Tibial nerve (tissue), 4 donors: ENCODE measurements around the gene SLC38A11. TPM values are rescaled to one million over a fixed set of nuclear protein-coding genes. Genes with fewer than 3 reads are reported as not detected.

Experiments used
- DNase-seq, 2 donors: peaks; one replicate each; pipeline ENCODE4 v3.0.0-alpha.2; 2019; ENCODE audit warnings: low spot score in 2 of 2
- H3K27ac ChIP-seq, 4 donors: fragments of 200-600 bp; sonication (generic) in 3 of 4; one replicate each; pipeline ENCODE4 v1.5.1; 2017 to 2019; ENCODE audit warnings: mild to moderate bottlenecking in 1 of 4
- H3K27me3 ChIP-seq, 2 donors: fragments of 200-600 bp; sonication (generic) in 1 of 2; one replicate each; pipeline versions ENCODE4 v1.5.1 to v1.6.0; 2017 to 2019
- H3K36me3 ChIP-seq, 3 donors: fragments of 200-600 bp; sonication (generic); one replicate each; pipeline ENCODE4 v1.5.1; 2018 to 2019
- H3K4me1 ChIP-seq, 4 donors: fragments of 200-600 bp; sonication (generic) in 3 of 4; one replicate each; pipeline ENCODE4 v1.5.1; 2017 to 2019
- H3K4me3 ChIP-seq, 4 donors: fragments of 200-600 bp; sonication (generic) in 3 of 4; one replicate each; pipeline ENCODE4 v1.5.1; 2017 to 2019; ENCODE audit warnings: mild to moderate bottlenecking in 1 of 4, moderate library complexity in 1 of 4
- H3K9me3 ChIP-seq, 4 donors: fragments of 200-600 bp; sonication (generic) in 3 of 4; one replicate each; pipeline ENCODE4 v1.5.1; 2017 to 2019
- CTCF ChIP-seq, 5 experiments: fragments of 200-600 bp in 3 of 5; fragments of 450-650 bp in 2 of 5; sonication (generic) in 3 of 5; IDR thresholded peaks; one replicate each; pipeline ENCODE4 v1.5.1; 2016 to 2019; ENCODE audit warnings: antibody characterized with exemption in 5 of 5, mild to moderate bottlenecking in 3 of 5, moderate library complexity in 2 of 5
- EP300 ChIP-seq, 2 donors: sonication (generic); formaldehyde crosslinking; IDR thresholded peaks; one replicate each; pipeline ENCODE4 v1.6.1; 2017; ENCODE audit warnings: antibody characterized with exemption in 2 of 2, mild to moderate bottlenecking in 1 of 2
- POLR2A ChIP-seq, 2 donors: fragments of 450-650 bp; IDR thresholded peaks; one replicate each; pipeline ENCODE4 v1.6.1; 2017; ENCODE audit warnings: antibody characterized with exemption in 2 of 2, mild to moderate bottlenecking in 2 of 2, moderate library complexity in 2 of 2
- WGBS, 2 donors: methylation state at CpG; one replicate each; pipeline ENCODE4 v1.1.5; 2018; 5-methylcytosine and 5-hydroxymethylcytosine counted together
- total RNA-seq, 4 donors: library from RNA; depleted of rRNA; stranded (reverse); fragments of >200 nt; gene quantifications; one replicate each; pipeline ENCODE4 v1.1.0, GENCODE V29; 2016

Gene SLC38A11
- total RNA-seq, 4 donors from 2014 or later = 1.5 to 4.3 (median 4.2) TPM; not detected in 1

- no peak for TF ChIP-seq EP300 (IDR thresholded peaks at IDR 0.05)
- no peak overlapping the region for H3K27ac ChIP-seq
Measured at GRCh38 chr2:164943289-164943688, 12.0 kb downstream of the SLC38A11 start.

GRCh38 chr2:164937864-164938401 lies 17.4 kb downstream of the SLC38A11 start:
- H3K4me1 ChIP-seq = no peaks in the 10 kb centered on the region
- WGBS, 2 donors = 54 to 78% methylated on average over 3 of the region's 3 CpGs
- H3K27ac ChIP-seq = no peak overlapping the region
- H3K36me3 ChIP-seq = no peaks in the 10 kb centered on the region
- no peaks in the 10 kb centered on the region for H3K27me3 ChIP-seq
- no peak for TF ChIP-seq EP300 (IDR thresholded peaks at IDR 0.05)
- TF ChIP-seq CTCF (IDR thresholded peaks at IDR 0.05) = no peak
- no peak for TF ChIP-seq POLR2A (IDR thresholded peaks at IDR 0.05)
- H3K9me3 ChIP-seq = no peaks in the 10 kb centered on the region
- DNase-seq = no peak
- H3K4me3 ChIP-seq = no peak overlapping the region

More at GRCh38 chr2:164943289-164943688, 12.0 kb downstream of the SLC38A11 start:
- H3K4me1 ChIP-seq = no peaks in the 10 kb centered on the region
- no peaks in the 10 kb centered on the region for H3K9me3 ChIP-seq
- no peak overlapping the region for H3K4me3 ChIP-seq
- WGBS, 2 donors = 67 to 76% methylated on average over 1 of the region's 1 CpG
- H3K27me3 ChIP-seq = no peaks in the 10 kb centered on the region
- H3K36me3 ChIP-seq = no peaks in the 10 kb centered on the region
- no peak for DNase-seq

GRCh38 chr2:164935118-164936101 lies 19.9 kb downstream of the SLC38A11 start:
- no peak for DNase-seq
- Histone ChIP-seq H3K4me1 (no peaks in the 10 kb centered on the region), H3K36me3 (no peaks in the 10 kb centered on the region), H3K9me3 (no peaks in the 10 kb centered on the region), H3K27me3 (no peaks in the 10 kb centered on the region), H3K27ac (no peak overlapping the region), H3K4me3 (no peak overlapping the region)
- no peak for TF ChIP-seq CTCF (IDR thresholded peaks at IDR 0.05)
- no peak for TF ChIP-seq POLR2A (IDR thresholded peaks at IDR 0.05)
- no peak for TF ChIP-seq EP300 (IDR thresholded peaks at IDR 0.05)
- WGBS, 2 donors = 70 to 77% methylated on average over 5 of the region's 5 CpGs

GRCh38 chr2:164934401-164935117 lies 20.8 kb downstream of the SLC38A11 start:
- Histone ChIP-seq H3K27me3 (no peaks in the 10 kb centered on the region), H3K4me3 (no peak overlapping the region), H3K4me1 (no peaks in the 10 kb centered on the region), H3K36me3 (no peaks in the 10 kb centered on the region), H3K9me3 (no peaks in the 10 kb centered on the region), H3K27ac (no peak overlapping the region)
- DNase-seq = no peak
- TF ChIP-seq EP300 (IDR thresholded peaks at IDR 0.05) = no peak
- 62 to 74% methylated on average over 5 of the region's 5 CpGs for WGBS, 2 donors

GRCh38 chr2:164933671-164934189 lies 21.6 kb downstream of the SLC38A11 start:
- no peaks in the 10 kb centered on the region for H3K9me3 ChIP-seq

More at GRCh38 chr2:164933671-164934189, 21.6 kb downstream of the SLC38A11 start:
- DNase-seq = no peak
- Histone ChIP-seq H3K36me3 (no peaks in the 10 kb centered on the region), H3K4me3 (no peak overlapping the region), H3K27ac (no peak overlapping the region), H3K27me3 (no peaks in the 10 kb centered on the region), H3K4me1 (no peaks in the 10 kb centered on the region)
- WGBS, 2 donors = 83 to 85% methylated on average over 3 of the region's 3 CpGs
- TF ChIP-seq EP300 (IDR thresholded peaks at IDR 0.05) = no peak
- no peak for TF ChIP-seq CTCF (IDR thresholded peaks at IDR 0.05)
- no peak for TF ChIP-seq POLR2A (IDR thresholded peaks at IDR 0.05)
